Measurements from ENCODE around the gene VARS1.
"Not testable (repeated sequence)": the region's sequence is repeated elsewhere in the genome, so short reads cannot be mapped to it uniquely, and the experiment has no call there.

The VARS1 gene

DNA sequence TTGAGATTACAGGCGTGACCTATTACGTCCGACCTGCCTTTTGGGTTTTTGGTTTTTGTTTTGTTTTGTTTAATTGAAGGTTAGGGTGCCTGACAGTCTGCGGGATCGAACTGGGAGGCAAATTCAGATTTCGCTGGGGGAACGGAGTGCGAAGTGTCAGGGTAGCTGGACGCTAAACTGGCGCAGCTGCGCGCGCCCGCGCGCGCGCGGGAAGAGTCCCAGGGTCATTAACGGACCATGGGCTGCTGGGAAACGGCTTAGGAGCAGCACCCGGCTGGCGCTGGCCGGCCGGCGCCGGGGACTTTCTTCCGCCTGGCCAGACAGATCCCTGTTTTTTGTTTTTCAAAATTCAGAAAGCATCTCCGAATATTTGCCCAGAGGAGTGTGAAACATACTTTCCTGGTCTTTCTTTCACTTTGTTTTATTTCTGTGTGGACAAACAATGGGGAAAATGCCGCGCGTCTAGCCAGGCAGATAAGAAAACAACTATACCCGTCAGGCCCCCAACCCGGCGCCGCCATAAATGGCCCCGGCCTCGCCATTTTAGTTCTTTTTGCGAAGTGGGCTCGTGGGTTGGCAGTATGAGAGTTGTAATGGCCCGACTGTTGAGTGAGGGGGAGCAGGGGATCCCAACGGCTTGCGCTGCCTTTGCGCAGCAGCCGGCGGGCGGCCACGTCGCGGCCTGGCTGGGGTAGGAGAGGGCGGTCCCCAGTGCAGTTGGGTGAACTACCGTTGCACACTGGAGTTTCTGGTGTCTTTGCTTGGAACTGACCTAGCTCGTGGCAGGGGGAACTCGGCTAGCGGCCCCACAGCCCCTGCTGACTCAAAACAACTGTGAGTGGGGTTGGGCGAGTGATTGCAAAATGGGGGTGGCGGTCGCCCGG lies 39.1 kb upstream of the VARS1 start:
- Histone ChIP-seq H3K4me1 (ENCODE audit: control insufficient read depth, insufficient read depth, low read length, poor library complexity, severe bottlenecking) (peaks cover 6% of the 10 kb centered on the region), H3K27ac (ENCODE audit: low read depth, low read length, severe bottlenecking) (peak overlapping the region; percentile 99), H3K36me3 (ENCODE audit: control insufficient read depth, insufficient read depth, low read length) (peaks cover 40% of the 10 kb centered on the region), H3K4me3 (ENCODE audit: extremely low read depth, insufficient read depth, low read length, poor library complexity, severe bottlenecking) (peak overlapping the region; percentile 90), H3K9me3 (ENCODE audit: control insufficient read depth, low read length) (no peaks in the 10 kb centered on the region)
- WGBS, 2 experiments (ENCODE audit: insufficient coverage in 2 of 2), result 1 to 3% methylated on average over 46 to 49 of the region's 59 CpGs

- Histone ChIP-seq H3K9me3 (ENCODE audit: control insufficient read depth, low read length) (no peaks in the 10 kb centered on the region), H3K27ac (ENCODE audit: low read depth, low read length, severe bottlenecking) (no peak overlapping the region), H3K36me3 (ENCODE audit: control insufficient read depth, insufficient read depth, low read length) (peaks cover 10% of the 10 kb centered on the region), H3K4me1 (ENCODE audit: control insufficient read depth, insufficient read depth, low read length, poor library complexity, severe bottlenecking) (peaks cover 7% of the 10 kb centered on the region), H3K4me3 (ENCODE audit: extremely low read depth, insufficient read depth, low read length, poor library complexity, severe bottlenecking) (no peak overlapping the region)
- 93 to 94% methylated on average over 8 to 12 of the region's 15 CpGs for WGBS, 2 experiments (ENCODE audit: insufficient coverage in 2 of 2)
These were observed 36.0 kb upstream of the VARS1 start for GRCh38 chr6:31831350-31832215.

GRCh38 chr6:31830886-31831335 lies 35.4 kb upstream of the VARS1 start:
- Histone ChIP-seq H3K36me3 (ENCODE audit: control insufficient read depth, insufficient read depth, low read length) (peaks cover 3% of the 10 kb centered on the region), H3K4me1 (ENCODE audit: control insufficient read depth, insufficient read depth, low read length, poor library complexity, severe bottlenecking) (peaks cover 10% of the 10 kb centered on the region), H3K27ac (ENCODE audit: low read depth, low read length, severe bottlenecking) (no peak overlapping the region), H3K9me3 (ENCODE audit: control insufficient read depth, low read length) (no peaks in the 10 kb centered on the region), H3K4me3 (ENCODE audit: extremely low read depth, insufficient read depth, low read length, poor library complexity, severe bottlenecking) (peak overlapping the region; percentile 60)
- WGBS, 2 experiments (ENCODE audit: insufficient coverage in 2 of 2), result 80 to 89% methylated on average over 4 to 6 of the region's 6 CpGs

GRCh38 chr6:31829633-31830283 lies 34.2 kb upstream of the VARS1 start:
- Histone ChIP-seq H3K36me3 (ENCODE audit: control insufficient read depth, insufficient read depth, low read length) (no peaks in the 10 kb centered on the region), H3K27ac (ENCODE audit: low read depth, low read length, severe bottlenecking) (no peak overlapping the region), H3K4me1 (ENCODE audit: control insufficient read depth, insufficient read depth, low read length, poor library complexity, severe bottlenecking) (peaks cover 10% of the 10 kb centered on the region), H3K9me3 (ENCODE audit: control insufficient read depth, low read length) (no peaks in the 10 kb centered on the region), H3K4me3 (ENCODE audit: extremely low read depth, insufficient read depth, low read length, poor library complexity, severe bottlenecking) (peak overlapping the region; percentile 60)
- 43 to 51% methylated on average over 8 to 9 of the region's 15 CpGs for WGBS, 2 experiments (ENCODE audit: insufficient coverage in 2 of 2)

- 0% methylated on average over 40 of the region's 56 CpGs for WGBS, 2 experiments (ENCODE audit: insufficient coverage in 2 of 2)
- no peaks in the 10 kb centered on the region for H3K36me3 ChIP-seq (ENCODE audit: control insufficient read depth, insufficient read depth, low read length)
- H3K4me3 ChIP-seq (ENCODE audit: extremely low read depth, insufficient read depth, low read length, poor library complexity, severe bottlenecking), result peak within 1 kb of the TSS; percentile 53
- H3K9me3 ChIP-seq (ENCODE audit: control insufficient read depth, low read length), result no peaks in the 10 kb centered on the region
- peak within 1 kb of the TSS; percentile 94 for H3K27ac ChIP-seq (ENCODE audit: low read depth, low read length, severe bottlenecking)
- peaks cover 10% of the 10 kb centered on the region for H3K4me1 ChIP-seq (ENCODE audit: control insufficient read depth, insufficient read depth, low read length, poor library complexity, severe bottlenecking)
These were observed 31.9 kb upstream of the VARS1 start, which contains the start of gene HSPA1B for GRCh38 chr6:31827286-31828079. Gene HSPA1B (plus strand): TSS chr6:31827738. CDS start chr6:31827951, 213 bp downstream.

DNA sequence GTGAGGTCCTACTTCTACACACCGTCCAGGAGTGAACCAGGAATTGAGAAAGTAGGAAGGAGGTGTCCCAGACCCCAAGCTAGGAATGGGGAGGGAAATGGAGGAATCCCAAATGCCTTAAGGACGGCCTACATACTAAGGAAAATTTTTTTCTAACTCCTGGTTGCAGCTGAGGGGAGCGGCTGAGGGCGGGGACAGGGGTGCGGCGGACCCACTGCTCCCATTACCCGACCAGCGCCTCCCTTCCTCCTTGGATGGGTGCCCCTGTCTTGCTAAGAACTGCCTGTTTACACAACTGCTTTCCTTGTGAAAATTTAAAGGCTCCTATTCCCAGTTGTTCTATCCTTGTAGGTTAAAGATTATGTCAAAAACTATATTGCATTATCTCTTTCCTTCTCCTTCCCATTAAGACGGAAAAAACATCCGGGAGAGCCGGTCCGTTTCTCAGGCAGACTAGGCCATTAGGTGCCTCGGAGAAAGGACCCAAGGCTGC lies 31.3 kb upstream of the VARS1 start:
- Histone ChIP-seq H3K9me3 (ENCODE audit: control insufficient read depth, low read length) (no peaks in the 10 kb centered on the region), H3K4me3 (ENCODE audit: extremely low read depth, insufficient read depth, low read length, poor library complexity, severe bottlenecking) (peak overlapping the region; percentile 38)

DNA sequence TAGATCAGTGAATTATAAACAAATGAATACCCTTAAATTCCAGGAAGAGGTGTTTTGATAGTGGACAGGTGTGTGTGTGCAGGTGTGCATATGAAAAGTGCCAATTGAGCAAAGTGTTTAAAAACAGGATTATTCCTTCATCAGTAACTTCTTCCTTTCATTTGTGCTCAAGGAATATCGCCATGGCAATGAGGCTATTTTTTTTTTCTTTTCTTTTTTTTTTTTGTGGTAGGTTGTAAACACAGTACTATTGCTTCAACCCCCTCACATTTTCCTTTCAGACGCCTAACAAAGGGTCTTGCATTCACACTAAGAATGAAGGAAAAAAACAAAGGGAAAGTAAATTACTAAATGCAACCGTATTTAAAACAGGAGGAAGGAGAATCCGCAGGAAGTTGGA lies 30.0 kb upstream of the VARS1 start:
- Histone ChIP-seq H3K4me1 (ENCODE audit: control insufficient read depth, insufficient read depth, low read length, poor library complexity, severe bottlenecking) (peaks cover 7% of the 10 kb centered on the region), H3K36me3 (ENCODE audit: control insufficient read depth, insufficient read depth, low read length) (no peaks in the 10 kb centered on the region), H3K4me3 (ENCODE audit: extremely low read depth, insufficient read depth, low read length, poor library complexity, severe bottlenecking) (no peak overlapping the region), H3K27ac (ENCODE audit: low read depth, low read length, severe bottlenecking) (peak overlapping the region; percentile 16), H3K9me3 (ENCODE audit: control insufficient read depth, low read length) (no peaks in the 10 kb centered on the region)
- WGBS, 2 experiments (ENCODE audit: insufficient coverage in 2 of 2), result 65% methylated on average over 2 of the region's 4 CpGs; no CpG with 5 or more reads in 1 of the 2 experiments

More for the DNA sequence above, 31.3 kb upstream of the VARS1 start:
- Histone ChIP-seq H3K36me3 (ENCODE audit: control insufficient read depth, insufficient read depth, low read length) (no peaks in the 10 kb centered on the region), H3K4me1 (ENCODE audit: control insufficient read depth, insufficient read depth, low read length, poor library complexity, severe bottlenecking) (peaks cover 10% of the 10 kb centered on the region), H3K27ac (ENCODE audit: low read depth, low read length, severe bottlenecking) (peak overlapping the region; percentile 94)
- 0 to 8% methylated on average over 6 to 7 of the region's 13 CpGs for WGBS, 2 experiments (ENCODE audit: insufficient coverage in 2 of 2)

DNA sequence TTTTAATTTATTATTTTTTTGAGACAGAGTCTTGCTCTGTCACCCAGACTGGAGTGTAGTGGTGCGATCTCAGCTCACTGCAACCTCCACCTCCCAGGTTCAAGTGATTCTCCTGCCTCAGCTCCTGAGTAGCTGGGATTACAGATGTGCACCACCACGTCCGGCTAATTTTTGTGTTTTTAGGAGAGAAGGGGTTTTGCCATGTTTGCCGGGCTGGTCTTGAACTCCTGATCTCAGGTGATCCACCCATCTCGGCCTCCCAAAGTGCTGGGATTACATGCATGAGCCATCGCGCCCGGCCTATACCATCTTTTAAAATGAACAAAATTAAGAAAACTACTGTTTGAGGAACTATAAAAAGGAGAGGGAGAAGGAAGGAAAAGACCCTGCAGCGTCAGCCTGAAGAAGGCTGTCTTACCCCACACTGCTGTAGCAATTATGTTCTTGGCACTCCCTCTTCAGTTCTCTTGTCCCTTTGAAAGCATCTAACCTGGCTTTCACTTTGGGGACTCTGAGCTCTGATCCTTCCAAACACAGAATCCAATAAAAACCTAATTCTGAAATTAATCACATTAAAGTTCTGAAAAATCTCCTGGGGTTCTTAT lies 28.1 kb upstream of the VARS1 start:
- H3K4me1 ChIP-seq (ENCODE audit: control insufficient read depth, insufficient read depth, low read length, poor library complexity, severe bottlenecking); H3K9me3 ChIP-seq (ENCODE audit: control insufficient read depth, low read length); H3K36me3 ChIP-seq (ENCODE audit: control insufficient read depth, insufficient read depth, low read length); H3K27ac ChIP-seq (ENCODE audit: low read depth, low read length, severe bottlenecking); H3K4me3 ChIP-seq (ENCODE audit: extremely low read depth, insufficient read depth, low read length, poor library complexity, severe bottlenecking): not testable (repeated sequence)
- WGBS, 2 experiments (ENCODE audit: insufficient coverage in 2 of 2), result 95 to 100% methylated on average over 2 to 3 of the region's 9 CpGs

GRCh38 chr6:31822036-31822821 lies 26.7 kb upstream of the VARS1 start:
- 9 to 10% methylated on average over 10 to 12 of the region's 25 CpGs for WGBS, 2 experiments (ENCODE audit: insufficient coverage in 2 of 2)
- H3K4me1 ChIP-seq (ENCODE audit: control insufficient read depth, insufficient read depth, low read length, poor library complexity, severe bottlenecking), result peaks cover 17% of the 10 kb centered on the region
- H3K27ac ChIP-seq (ENCODE audit: low read depth, low read length, severe bottlenecking), result peak overlapping the region; percentile 92
- H3K36me3 ChIP-seq (ENCODE audit: control insufficient read depth, insufficient read depth, low read length), result peaks cover 7% of the 10 kb centered on the region
- no peaks in the 10 kb centered on the region for H3K9me3 ChIP-seq (ENCODE audit: control insufficient read depth, low read length)
- peak overlapping the region; percentile 48 for H3K4me3 ChIP-seq (ENCODE audit: extremely low read depth, insufficient read depth, low read length, poor library complexity, severe bottlenecking)
